HepG2 (cell line): ENCODE measurements around the gene GAL3ST2. TPM values are rescaled to one million over a fixed set of nuclear protein-coding genes. Genes with fewer than 3 reads are reported as not detected.

Experiments used
- BHLHE40 ChIP-seq: IDR thresholded peaks from 2 replicates; pipeline ENCODE4 v1.6.1; 2011; ENCODE audit warnings: low read length, improper control_type of control experiment
- KLF13 ChIP-seq: sonication (generic); formaldehyde crosslinking; IDR thresholded peaks from 2 replicates; pipeline ENCODE4 v1.4.0; 2020; ENCODE audit warnings: mild to moderate bottlenecking, missing genetic modification reagents
- MYNN ChIP-seq: sonication (generic); formaldehyde crosslinking; IDR thresholded peaks from 2 replicates; pipeline ENCODE4 v1.4.0; 2020; ENCODE audit warnings: mild to moderate bottlenecking, low read depth, missing genetic modification reagents
- NFE2 ChIP-seq: sonication (generic); formaldehyde crosslinking; IDR thresholded peaks from 2 replicates; pipeline ENCODE4 v1.4.0; 2020; ENCODE audit warnings: missing genetic modification reagents
- PAX8 ChIP-seq: sonication (generic); formaldehyde crosslinking; IDR thresholded peaks from 2 replicates; pipeline ENCODE4 v1.8.0; 2022; ENCODE audit warnings: mild to moderate bottlenecking, missing genetic modification reagents, borderline replicate concordance
- STAT5B ChIP-seq: sonication (generic); formaldehyde crosslinking; IDR thresholded peaks from 2 replicates; pipeline ENCODE4 v1.4.0; 2020; ENCODE audit warnings: missing genetic modification reagents
- ZNF547 ChIP-seq: sonication (generic); formaldehyde crosslinking; IDR thresholded peaks from 2 replicates; pipeline ENCODE4 v1.5.1; 2020; ENCODE audit warnings: mild to moderate bottlenecking, missing genetic modification reagents
- ZNF598 ChIP-seq: sonication (generic); formaldehyde crosslinking; IDR thresholded peaks from 2 replicates; pipeline ENCODE4 v1.5.1; 2020; ENCODE audit warnings: mild to moderate bottlenecking, missing genetic modification reagents, borderline replicate concordance
- polyA plus RNA-seq, 8 experiments: library from polyadenylated mRNA; depleted of rRNA in 3 of 8; stranded (reverse) in 7 of 8; unstranded in 1 of 8; fragments of >200 nt; fragmentation: Illumina TruSeq in 4 of 8; extraction: Trizol in 4 of 8; gene quantifications; 2 replicates each; pipeline versions ENCODE4 v1.2.1 to v1.2.3, GENCODE V29; 2011 to 2016; ENCODE audit warnings: low read depth in 4 of 8, missing spikeins in 1 of 8, mixed read lengths in 1 of 8; ENCODE audit not compliant: insufficient read depth in 1 of 8
- total RNA-seq, 5 experiments: library from RNA; depleted of rRNA; stranded (reverse); fragments of >200 nt; fragmentation: Illumina TruSeq; extraction: Trizol; gene quantifications; 2 replicates each; pipeline ENCODE4 v1.2.3, GENCODE V29; 2016; ENCODE audit warnings: low read depth in 1 of 5
- TF ChIP-seq, protein P1 (sequence below): sonication (generic); formaldehyde crosslinking; IDR thresholded peaks from 2 replicates; pipeline ENCODE4 v1.8.0; 2022; ENCODE audit warnings: missing genetic modification reagents, mild to moderate bottlenecking, inconsistent platforms, borderline replicate concordance
- TF ChIP-seq, protein P2 (sequence below): sonication (generic); formaldehyde crosslinking; IDR thresholded peaks from 2 replicates; pipeline ENCODE4 v1.8.0; 2022; ENCODE audit warnings: missing genetic modification reagents, mild to moderate bottlenecking, moderate library complexity, borderline replicate concordance
- TF ChIP-seq, protein P3 (sequence below): sonication (generic); formaldehyde crosslinking; conservative IDR thresholded peaks from 2 replicates; pipeline ENCODE4 v1.8.1; 2023; ENCODE audit warnings: missing genetic modification reagents
- TF ChIP-seq, protein P4 (sequence below): sonication (generic); formaldehyde crosslinking; IDR thresholded peaks from 2 replicates; pipeline ENCODE4 v1.4.0; 2020; ENCODE audit warnings: missing genetic modification reagents, mild to moderate bottlenecking, borderline replicate concordance
- TF ChIP-seq, protein P5 (sequence below): sonication (generic); formaldehyde crosslinking; IDR thresholded peaks from 2 replicates; pipeline ENCODE4 v1.4.0; 2020; ENCODE audit warnings: missing genetic modification reagents
- TF ChIP-seq, protein P6 (sequence below): sonication (generic); formaldehyde crosslinking; IDR thresholded peaks from 2 replicates; pipeline ENCODE4 v1.9.0; 2021; ENCODE audit warnings: missing genetic modification reagents, borderline replicate concordance
- TF ChIP-seq, protein P7 (sequence below): sonication (generic); formaldehyde crosslinking; IDR thresholded peaks from 2 replicates; pipeline ENCODE4 v1.4.0; 2020; ENCODE audit warnings: missing genetic modification reagents

Gene GAL3ST2
- total and polyA plus RNA-seq, 2 of the 13 experiments (the other 11 are each of a cell fraction or from before 2014, with no cell fraction given) = 0.17 to 0.20 TPM

DNA sequence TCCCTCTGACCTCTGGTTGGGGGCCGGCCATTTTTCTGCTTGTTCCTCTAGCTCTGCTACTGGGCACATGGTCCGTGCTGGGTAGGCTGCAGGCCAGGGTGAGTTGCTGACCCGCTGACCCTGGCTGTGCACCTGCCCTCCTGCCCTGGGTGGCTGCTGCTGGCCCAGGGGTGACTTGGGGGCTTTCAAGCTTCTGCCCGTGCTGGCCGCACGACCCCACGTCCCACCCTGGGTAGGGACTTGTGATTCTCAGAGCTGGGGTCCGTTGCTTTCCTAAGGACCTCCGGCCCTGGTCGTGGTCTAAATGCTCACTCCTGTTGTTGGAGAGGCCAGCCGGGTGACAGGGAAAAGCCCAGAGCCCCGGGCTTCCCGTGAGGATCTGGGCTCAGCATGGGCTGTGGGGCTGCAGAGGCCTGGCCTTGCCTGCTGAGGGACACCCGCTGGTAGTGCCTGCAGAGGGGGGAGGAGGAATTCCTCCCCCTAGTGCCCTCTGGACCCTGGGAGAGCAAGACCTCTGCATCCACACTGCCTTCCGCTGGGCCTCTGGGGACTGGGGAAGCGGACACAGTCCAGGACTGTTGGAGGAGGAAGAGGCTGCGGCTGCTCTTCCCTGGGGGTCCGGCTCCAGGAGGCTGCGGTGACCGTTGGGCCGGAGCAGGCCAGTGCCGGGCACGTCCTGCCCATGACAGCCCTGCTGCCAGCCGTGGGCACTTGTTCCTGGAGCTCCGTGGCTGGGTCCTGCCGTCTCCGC, 6.3 kb upstream of the GAL3ST2 start (continued):
- TF ChIP-seq, protein P1, sequence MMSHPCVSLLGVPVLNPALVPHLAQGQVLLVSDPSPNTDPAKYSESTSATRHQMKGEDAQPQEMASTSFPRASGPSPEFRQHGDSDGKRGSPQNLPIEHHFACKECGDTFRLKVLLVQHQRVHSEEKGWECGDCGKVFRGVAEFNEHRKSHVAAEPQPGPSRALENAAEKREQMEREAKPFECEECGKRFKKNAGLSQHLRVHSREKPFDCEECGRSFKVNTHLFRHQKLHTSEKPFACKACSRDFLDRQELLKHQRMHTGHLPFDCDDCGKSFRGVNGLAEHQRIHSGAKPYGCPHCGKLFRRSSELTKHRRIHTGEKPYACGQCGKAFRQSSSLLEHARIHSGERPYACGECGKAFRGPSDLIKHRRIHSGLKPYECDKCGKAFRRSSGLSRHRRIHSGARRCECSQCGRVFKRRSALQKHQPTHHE (CRISPR knock-in tag) = peak; percentile 94
- TF ChIP-seq NFE2 = no peak
- TF ChIP-seq ZNF547 (CRISPR knock-in tag) = no peak; the same call in 1 of the 2 replicates
- peak; percentile 54; the same call in 1 of the 2 replicates for TF ChIP-seq BHLHE40
- TF ChIP-seq PAX8 (CRISPR knock-in tag) = no peak
- peak; percentile 38; the same call in 1 of the 2 replicates for TF ChIP-seq STAT5B (CRISPR knock-in tag)
- TF ChIP-seq, protein P2, sequence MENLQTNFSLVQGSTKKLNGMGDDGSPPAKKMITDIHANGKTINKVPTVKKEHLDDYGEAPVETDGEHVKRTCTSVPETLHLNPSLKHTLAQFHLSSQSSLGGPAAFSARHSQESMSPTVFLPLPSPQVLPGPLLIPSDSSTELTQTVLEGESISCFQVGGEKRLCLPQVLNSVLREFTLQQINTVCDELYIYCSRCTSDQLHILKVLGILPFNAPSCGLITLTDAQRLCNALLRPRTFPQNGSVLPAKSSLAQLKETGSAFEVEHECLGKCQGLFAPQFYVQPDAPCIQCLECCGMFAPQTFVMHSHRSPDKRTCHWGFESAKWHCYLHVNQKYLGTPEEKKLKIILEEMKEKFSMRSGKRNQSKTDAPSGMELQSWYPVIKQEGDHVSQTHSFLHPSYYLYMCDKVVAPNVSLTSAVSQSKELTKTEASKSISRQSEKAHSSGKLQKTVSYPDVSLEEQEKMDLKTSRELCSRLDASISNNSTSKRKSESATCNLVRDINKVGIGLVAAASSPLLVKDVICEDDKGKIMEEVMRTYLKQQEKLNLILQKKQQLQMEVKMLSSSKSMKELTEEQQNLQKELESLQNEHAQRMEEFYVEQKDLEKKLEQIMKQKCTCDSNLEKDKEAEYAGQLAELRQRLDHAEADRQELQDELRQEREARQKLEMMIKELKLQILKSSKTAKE (CRISPR knock-in tag) = peak; percentile 74
- TF ChIP-seq ZNF598 = no peak
- TF ChIP-seq, protein P3, sequence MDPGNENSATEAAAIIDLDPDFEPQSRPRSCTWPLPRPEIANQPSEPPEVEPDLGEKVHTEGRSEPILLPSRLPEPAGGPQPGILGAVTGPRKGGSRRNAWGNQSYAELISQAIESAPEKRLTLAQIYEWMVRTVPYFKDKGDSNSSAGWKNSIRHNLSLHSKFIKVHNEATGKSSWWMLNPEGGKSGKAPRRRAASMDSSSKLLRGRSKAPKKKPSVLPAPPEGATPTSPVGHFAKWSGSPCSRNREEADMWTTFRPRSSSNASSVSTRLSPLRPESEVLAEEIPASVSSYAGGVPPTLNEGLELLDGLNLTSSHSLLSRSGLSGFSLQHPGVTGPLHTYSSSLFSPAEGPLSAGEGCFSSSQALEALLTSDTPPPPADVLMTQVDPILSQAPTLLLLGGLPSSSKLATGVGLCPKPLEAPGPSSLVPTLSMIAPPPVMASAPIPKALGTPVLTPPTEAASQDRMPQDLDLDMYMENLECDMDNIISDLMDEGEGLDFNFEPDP (CRISPR knock-in tag) = 0 out of 2 replicates have a peak, but pooled peaks have one; percentile 89
- TF ChIP-seq, protein P4, sequence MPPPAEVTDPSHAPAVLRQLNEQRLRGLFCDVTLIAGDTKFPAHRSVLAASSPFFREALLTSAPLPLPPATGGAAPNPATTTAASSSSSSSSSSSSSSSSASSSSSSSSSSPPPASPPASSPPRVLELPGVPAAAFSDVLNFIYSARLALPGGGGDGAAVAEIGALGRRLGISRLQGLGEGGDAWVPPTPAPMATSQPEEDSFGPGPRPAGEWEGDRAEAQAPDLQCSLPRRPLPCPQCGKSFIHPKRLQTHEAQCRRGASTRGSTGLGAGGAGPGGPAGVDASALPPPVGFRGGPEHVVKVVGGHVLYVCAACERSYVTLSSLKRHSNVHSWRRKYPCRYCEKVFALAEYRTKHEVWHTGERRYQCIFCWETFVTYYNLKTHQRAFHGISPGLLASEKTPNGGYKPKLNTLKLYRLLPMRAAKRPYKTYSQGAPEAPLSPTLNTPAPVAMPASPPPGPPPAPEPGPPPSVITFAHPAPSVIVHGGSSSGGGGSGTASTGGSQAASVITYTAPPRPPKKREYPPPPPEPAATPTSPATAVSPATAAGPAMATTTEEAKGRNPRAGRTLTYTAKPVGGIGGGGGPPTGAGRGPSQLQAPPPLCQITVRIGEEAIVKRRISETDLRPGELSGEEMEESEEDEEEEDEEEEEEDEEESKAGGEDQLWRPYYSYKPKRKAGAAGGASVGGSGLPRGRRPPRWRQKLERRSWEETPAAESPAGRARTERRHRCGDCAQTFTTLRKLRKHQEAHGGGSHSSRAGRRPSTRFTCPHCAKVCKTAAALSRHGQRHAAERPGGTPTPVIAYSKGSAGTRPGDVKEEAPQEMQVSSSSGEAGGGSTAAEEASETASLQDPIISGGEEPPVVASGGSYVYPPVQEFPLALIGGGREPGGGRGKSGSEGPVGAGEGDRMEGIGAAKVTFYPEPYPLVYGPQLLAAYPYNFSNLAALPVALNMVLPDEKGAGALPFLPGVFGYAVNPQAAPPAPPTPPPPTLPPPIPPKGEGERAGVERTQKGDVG (CRISPR knock-in tag) = no peak
- TF ChIP-seq, protein P5, sequence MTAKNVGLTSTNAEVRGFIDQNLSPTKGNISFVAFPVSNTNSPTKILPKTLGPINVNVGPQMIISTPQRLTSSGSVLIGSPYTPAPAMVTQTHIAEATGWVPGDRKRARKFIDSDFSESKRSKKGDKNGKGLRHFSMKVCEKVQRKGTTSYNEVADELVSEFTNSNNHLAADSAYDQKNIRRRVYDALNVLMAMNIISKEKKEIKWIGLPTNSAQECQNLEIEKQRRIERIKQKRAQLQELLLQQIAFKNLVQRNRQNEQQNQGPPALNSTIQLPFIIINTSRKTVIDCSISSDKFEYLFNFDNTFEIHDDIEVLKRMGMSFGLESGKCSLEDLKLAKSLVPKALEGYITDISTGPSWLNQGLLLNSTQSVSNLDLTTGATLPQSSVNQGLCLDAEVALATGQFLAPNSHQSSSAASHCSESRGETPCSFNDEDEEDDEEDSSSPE (CRISPR knock-in tag) = peak; percentile 69
- TF ChIP-seq, protein P6, sequence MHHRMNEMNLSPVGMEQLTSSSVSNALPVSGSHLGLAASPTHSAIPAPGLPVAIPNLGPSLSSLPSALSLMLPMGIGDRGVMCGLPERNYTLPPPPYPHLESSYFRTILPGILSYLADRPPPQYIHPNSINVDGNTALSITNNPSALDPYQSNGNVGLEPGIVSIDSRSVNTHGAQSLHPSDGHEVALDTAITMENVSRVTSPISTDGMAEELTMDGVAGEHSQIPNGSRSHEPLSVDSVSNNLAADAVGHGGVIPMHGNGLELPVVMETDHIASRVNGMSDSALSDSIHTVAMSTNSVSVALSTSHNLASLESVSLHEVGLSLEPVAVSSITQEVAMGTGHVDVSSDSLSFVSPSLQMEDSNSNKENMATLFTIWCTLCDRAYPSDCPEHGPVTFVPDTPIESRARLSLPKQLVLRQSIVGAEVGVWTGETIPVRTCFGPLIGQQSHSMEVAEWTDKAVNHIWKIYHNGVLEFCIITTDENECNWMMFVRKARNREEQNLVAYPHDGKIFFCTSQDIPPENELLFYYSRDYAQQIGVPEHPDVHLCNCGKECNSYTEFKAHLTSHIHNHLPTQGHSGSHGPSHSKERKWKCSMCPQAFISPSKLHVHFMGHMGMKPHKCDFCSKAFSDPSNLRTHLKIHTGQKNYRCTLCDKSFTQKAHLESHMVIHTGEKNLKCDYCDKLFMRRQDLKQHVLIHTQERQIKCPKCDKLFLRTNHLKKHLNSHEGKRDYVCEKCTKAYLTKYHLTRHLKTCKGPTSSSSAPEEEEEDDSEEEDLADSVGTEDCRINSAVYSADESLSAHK (CRISPR knock-in tag) = no peak
- TF ChIP-seq, protein P7, sequence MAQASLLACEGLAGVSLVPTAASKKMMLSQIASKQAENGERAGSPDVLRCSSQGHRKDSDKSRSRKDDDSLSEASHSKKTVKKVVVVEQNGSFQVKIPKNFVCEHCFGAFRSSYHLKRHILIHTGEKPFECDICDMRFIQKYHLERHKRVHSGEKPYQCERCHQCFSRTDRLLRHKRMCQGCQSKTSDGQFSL (CRISPR knock-in tag) = peak; percentile 97
- TF ChIP-seq KLF13 (CRISPR knock-in tag) = no peak
- 0 out of 2 replicates have a peak, but pooled peaks have one; percentile 18 for TF ChIP-seq MYNN
